ENCODE measurements around the gene QPRT.
"Not testable (repeated sequence)": the region's sequence is repeated elsewhere in the genome, so short reads cannot be mapped to it uniquely, and the experiment has no call there.

The QPRT gene

DNA sequence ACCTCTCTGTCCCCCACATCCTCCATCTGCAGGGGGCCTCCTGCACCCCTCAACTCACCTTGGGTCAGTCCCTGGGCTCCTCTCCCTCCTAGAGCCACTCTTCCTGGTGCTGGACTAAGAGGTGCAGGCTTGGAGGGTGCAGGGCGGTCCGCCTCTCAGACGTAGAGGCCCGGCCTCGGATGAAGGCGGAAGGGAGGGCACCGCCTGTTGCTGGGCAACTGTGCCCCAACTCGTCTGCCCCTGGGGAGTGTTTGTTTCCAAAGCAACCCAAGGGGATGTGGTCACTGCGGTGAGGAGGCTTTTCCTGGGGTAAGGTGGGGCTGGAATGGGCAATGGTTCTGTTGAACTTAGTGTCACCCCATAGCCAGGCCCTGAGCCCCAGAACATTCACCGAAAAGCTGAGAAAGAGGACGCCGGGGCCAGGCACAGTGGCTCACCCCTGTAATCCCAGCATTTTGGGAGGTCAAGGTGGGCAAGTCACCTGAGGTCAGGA, 66.9 kb downstream of the QPRT start, which contains the start of gene C16orf54:
Gene C16orf54 (minus strand): TSS at position 138 of the 493 bp plus-strand sequence. CDS start 1,039 bp downstream, outside the sequence.
- no peak within 1 kb of the TSS for H3K4me3 ChIP-seq (ENCODE audit: low read depth, low read length)
- H3K9me3 ChIP-seq, result 0 out of 2 replicates have a peak, but pooled peaks cover 2% of the 10 kb centered on the region
- TF ChIP-seq, protein P1, sequence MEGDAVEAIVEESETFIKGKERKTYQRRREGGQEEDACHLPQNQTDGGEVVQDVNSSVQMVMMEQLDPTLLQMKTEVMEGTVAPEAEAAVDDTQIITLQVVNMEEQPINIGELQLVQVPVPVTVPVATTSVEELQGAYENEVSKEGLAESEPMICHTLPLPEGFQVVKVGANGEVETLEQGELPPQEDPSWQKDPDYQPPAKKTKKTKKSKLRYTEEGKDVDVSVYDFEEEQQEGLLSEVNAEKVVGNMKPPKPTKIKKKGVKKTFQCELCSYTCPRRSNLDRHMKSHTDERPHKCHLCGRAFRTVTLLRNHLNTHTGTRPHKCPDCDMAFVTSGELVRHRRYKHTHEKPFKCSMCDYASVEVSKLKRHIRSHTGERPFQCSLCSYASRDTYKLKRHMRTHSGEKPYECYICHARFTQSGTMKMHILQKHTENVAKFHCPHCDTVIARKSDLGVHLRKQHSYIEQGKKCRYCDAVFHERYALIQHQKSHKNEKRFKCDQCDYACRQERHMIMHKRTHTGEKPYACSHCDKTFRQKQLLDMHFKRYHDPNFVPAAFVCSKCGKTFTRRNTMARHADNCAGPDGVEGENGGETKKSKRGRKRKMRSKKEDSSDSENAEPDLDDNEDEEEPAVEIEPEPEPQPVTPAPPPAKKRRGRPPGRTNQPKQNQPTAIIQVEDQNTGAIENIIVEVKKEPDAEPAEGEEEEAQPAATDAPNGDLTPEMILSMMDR (IDR thresholded peaks at IDR 0.05; ENCODE audit: low read depth, low read length), result no peak
- no peaks in the 10 kb centered on the region for H3K27me3 ChIP-seq
- DNase-seq, result no peak
- H3K4me1 ChIP-seq, result no peaks in the 10 kb centered on the region
- H3K36me3 ChIP-seq, result no peaks in the 10 kb centered on the region

DNA sequence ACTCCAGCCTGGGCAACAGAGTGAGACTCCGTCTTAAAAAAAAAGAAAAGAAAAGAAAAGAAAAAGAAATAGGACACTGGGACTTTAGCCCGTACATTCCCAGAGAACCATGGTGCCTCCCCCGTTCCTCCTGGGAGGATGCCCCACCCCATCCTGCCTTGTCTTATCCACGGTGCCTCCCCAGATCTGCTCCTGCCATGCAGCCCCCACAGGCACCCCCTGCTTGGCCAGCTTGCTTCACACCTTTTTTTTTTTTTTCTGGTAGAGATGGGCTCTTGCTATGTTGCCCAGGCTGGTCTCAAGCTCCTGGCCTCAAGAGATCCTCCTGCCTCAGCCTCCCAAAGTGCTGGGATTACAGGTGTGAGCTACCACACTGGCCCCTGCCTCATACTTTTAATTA, 67.5 kb downstream of the QPRT start:
- H3K9me3 ChIP-seq; H3K4me1 ChIP-seq; DNase-seq; H3K27me3 ChIP-seq; H3K4me3 ChIP-seq (ENCODE audit: low read depth, low read length); H3K36me3 ChIP-seq: not testable (repeated sequence)
